SK-N-SH treated with all-trans-retinoic acid at 6 μM for 48 hours (cell line): ENCODE data around the gene ALK.

ENCODE experiments used
- ATAC-seq: fragments of 200-7000 bp; cut with Tn5 transposase; 3 replicates; pipeline ENCODE4 v1.9.1; 2020; ENCODE audit warnings: mild to moderate bottlenecking, moderate library complexity
- ARNTL ChIP-seq: fragments of 450-650 bp; formaldehyde crosslinking; IDR thresholded peaks from 2 replicates; pipeline ENCODE4 v1.5.0; 2020; ENCODE audit warnings: low read depth, mild to moderate bottlenecking, moderate library complexity, borderline replicate concordance
- BACH2 ChIP-seq: fragments of 250-450 bp; sonication (Bioruptor Pico); IDR thresholded peaks from 2 replicates; pipeline ENCODE4 v1.9.0; 2021; ENCODE audit warnings: mild to moderate bottlenecking, borderline replicate concordance
- CSDC2 ChIP-seq: fragments of 250-450 bp; sonication (Bioruptor Pico); IDR thresholded peaks from 2 replicates; pipeline ENCODE4 v1.5.0; 2020; ENCODE audit warnings: mild to moderate bottlenecking, moderate library complexity
- CSRNP3 ChIP-seq: fragments of 250-450 bp; sonication (Bioruptor Pico); IDR thresholded peaks from 2 replicates; pipeline ENCODE4 v1.5.1; 2021; ENCODE audit warnings: mild to moderate bottlenecking, moderate library complexity
- ESRRG ChIP-seq: fragments of 250-450 bp; sonication (Bioruptor Pico); IDR thresholded peaks from 2 replicates; pipeline ENCODE4 v1.6.1; 2021; ENCODE audit warnings: mild to moderate bottlenecking
- GLIS3 ChIP-seq: fragments of 250-450 bp; sonication (Bioruptor Pico); IDR thresholded peaks from 2 replicates; pipeline ENCODE4 v1.5.0; 2020; ENCODE audit warnings: mild to moderate bottlenecking, moderate library complexity
- ISL1 ChIP-seq: fragments of 250-450 bp; sonication (Bioruptor Pico); IDR thresholded peaks from 2 replicates; pipeline ENCODE4 v2.1.2; 2022; ENCODE audit warnings: mild to moderate bottlenecking, moderate library complexity
- OSR1 ChIP-seq: fragments of 250-450 bp; sonication (Bioruptor Pico); IDR thresholded peaks from 2 replicates; pipeline ENCODE4 v1.8.0; 2022; ENCODE audit warnings: moderate library complexity, mild to moderate bottlenecking, inconsistent platforms
- PPARA ChIP-seq: fragments of 250-450 bp; sonication (Bioruptor Pico); IDR thresholded peaks from 2 replicates; pipeline ENCODE4 v1.5.0; 2020; ENCODE audit warnings: mild to moderate bottlenecking, borderline replicate concordance
- RARB ChIP-seq: fragments of 250-450 bp; sonication (Bioruptor Pico); IDR thresholded peaks from 2 replicates; pipeline ENCODE4 v1.8.0; 2021; ENCODE audit warnings: mild to moderate bottlenecking, moderate library complexity
- SNAI2 ChIP-seq: fragments of 250-450 bp; sonication (Bioruptor Pico); IDR thresholded peaks from 2 replicates; pipeline ENCODE4 v1.5.0; 2020; ENCODE audit warnings: mild to moderate bottlenecking, moderate library complexity
- TCF4 ChIP-seq: fragments of 250-450 bp; sonication (Bioruptor Pico); IDR thresholded peaks from 2 replicates; pipeline ENCODE4 v1.8.0; 2021; ENCODE audit warnings: mild to moderate bottlenecking, moderate library complexity, borderline replicate concordance
- TOX ChIP-seq: fragments of 250-450 bp; sonication (Bioruptor Pico); IDR thresholded peaks from 2 replicates; pipeline ENCODE4 v1.8.0; 2021; ENCODE audit warnings: mild to moderate bottlenecking, moderate library complexity, borderline replicate concordance
- TSHZ2 ChIP-seq: fragments of 250-450 bp; sonication (Bioruptor Pico); IDR thresholded peaks from 2 replicates; pipeline ENCODE4 v1.5.0; 2020; ENCODE audit warnings: mild to moderate bottlenecking, moderate library complexity
- ZC3H10 ChIP-seq: fragments of 250-450 bp; sonication (Bioruptor Pico); IDR thresholded peaks from 2 replicates; pipeline ENCODE4 v1.5.1; 2021; ENCODE audit warnings: mild to moderate bottlenecking, moderate library complexity
- ZFP3 ChIP-seq: fragments of 250-450 bp; sonication (Bioruptor Pico); IDR thresholded peaks from 2 replicates; pipeline ENCODE4 v1.5.0; 2020; ENCODE audit warnings: mild to moderate bottlenecking, moderate library complexity
- ZFP30 ChIP-seq: fragments of 450-650 bp; formaldehyde crosslinking; IDR thresholded peaks from 2 replicates; pipeline ENCODE4 v1.5.0; 2022; ENCODE audit warnings: mild to moderate bottlenecking, moderate library complexity
- ZNF565 ChIP-seq: fragments of 450-650 bp; formaldehyde crosslinking; conservative IDR thresholded peaks from 2 replicates; pipeline ENCODE4 v1.5.0; 2020; ENCODE audit warnings: low read depth, mild to moderate bottlenecking, moderate library complexity
- ZNF70 ChIP-seq: fragments of 450-650 bp; formaldehyde crosslinking; IDR thresholded peaks from 2 replicates; pipeline ENCODE4 v1.5.0; 2020; ENCODE audit warnings: mild to moderate bottlenecking, moderate library complexity
- ZNF8 ChIP-seq: fragments of 450-650 bp; formaldehyde crosslinking; IDR thresholded peaks from 2 replicates; pipeline ENCODE4 v1.5.0; 2020; ENCODE audit warnings: mild to moderate bottlenecking, moderate library complexity
- TF ChIP-seq, protein P1 (sequence below): fragments of 250-450 bp; sonication (Bioruptor Pico); IDR thresholded peaks from 2 replicates; pipeline ENCODE4 v1.8.0; 2021; ENCODE audit warnings: low read depth, mild to moderate bottlenecking, moderate library complexity, borderline replicate concordance
- TF ChIP-seq, protein P2 (sequence below): fragments of 250-450 bp; sonication (Bioruptor Pico); IDR thresholded peaks from 2 replicates; pipeline ENCODE4 v1.5.1; 2020; ENCODE audit warnings: low read depth, mild to moderate bottlenecking, moderate library complexity

ALK gene

GRCh38 chr2:29743516-29743915 is 177.9 kb downstream of the ALK start (continued):
- no peak for TF ChIP-seq TSHZ2 (CRISPR knock-in tag)
- TF ChIP-seq, all 23 proteins: peak for 0

- no peak for ATAC-seq
- TF ChIP-seq TCF4 (CRISPR knock-in tag) (no peak), ZFP30 (CRISPR knock-in tag) (no peak)
- TF ChIP-seq, protein P1, sequence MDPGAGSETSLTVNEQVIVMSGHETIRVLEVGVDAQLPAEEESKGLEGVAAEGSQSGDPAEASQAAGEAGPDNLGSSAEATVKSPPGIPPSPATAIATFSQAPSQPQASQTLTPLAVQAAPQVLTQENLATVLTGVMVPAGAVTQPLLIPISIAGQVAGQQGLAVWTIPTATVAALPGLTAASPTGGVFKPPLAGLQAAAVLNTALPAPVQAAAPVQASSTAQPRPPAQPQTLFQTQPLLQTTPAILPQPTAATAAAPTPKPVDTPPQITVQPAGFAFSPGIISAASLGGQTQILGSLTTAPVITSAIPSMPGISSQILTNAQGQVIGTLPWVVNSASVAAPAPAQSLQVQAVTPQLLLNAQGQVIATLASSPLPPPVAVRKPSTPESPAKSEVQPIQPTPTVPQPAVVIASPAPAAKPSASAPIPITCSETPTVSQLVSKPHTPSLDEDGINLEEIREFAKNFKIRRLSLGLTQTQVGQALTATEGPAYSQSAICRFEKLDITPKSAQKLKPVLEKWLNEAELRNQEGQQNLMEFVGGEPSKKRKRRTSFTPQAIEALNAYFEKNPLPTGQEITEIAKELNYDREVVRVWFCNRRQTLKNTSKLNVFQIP (CRISPR knock-in tag), result no peak
These were observed 178.7 kb downstream of the ALK start for GRCh38 chr2:29742656-29743055.

GRCh38 chr2:29741132-29741531 is 180.3 kb downstream of the ALK start:
- TF ChIP-seq CSDC2 (no peak), SNAI2 (CRISPR knock-in tag) (no peak), OSR1 (CRISPR knock-in tag) (no peak), ISL1 (CRISPR knock-in tag) (no peak), ZNF8 (CRISPR knock-in tag) (no peak)
- ATAC-seq, result no peak

DNA sequence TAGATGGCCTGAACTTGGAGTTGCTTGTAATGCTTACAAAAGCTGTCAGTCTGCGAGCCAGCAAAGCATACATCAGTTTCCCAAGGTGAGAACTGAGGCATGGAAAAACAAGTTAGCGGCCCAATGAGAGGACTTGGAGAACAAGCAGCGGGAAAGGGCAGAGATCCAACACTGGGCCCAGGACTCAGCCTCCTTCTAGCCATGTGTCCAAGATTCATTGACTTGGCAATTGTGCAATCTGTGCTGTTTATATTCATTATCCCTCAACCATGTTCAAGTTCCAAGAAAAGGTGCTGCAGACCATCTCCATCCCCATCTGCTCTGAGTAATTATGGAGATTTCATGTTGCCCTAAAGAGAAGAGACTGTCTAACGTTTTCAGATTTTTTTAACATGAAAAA is 187.4 kb downstream of the ALK start:
- TF ChIP-seq PPARA (no peak), ZNF565 (CRISPR knock-in tag) (no peak), TOX (CRISPR knock-in tag) (no peak), ZC3H10 (CRISPR knock-in tag) (no peak), CSDC2 (no peak), TCF4 (CRISPR knock-in tag) (no peak), ZFP3 (CRISPR knock-in tag) (no peak), GLIS3 (no peak), RARB (CRISPR knock-in tag) (no peak), ESRRG (CRISPR knock-in tag) (no peak), BACH2 (CRISPR knock-in tag) (no peak), ZNF70 (no peak), ISL1 (CRISPR knock-in tag) (no peak), OSR1 (CRISPR knock-in tag) (no peak), SNAI2 (CRISPR knock-in tag) (no peak), ARNTL (CRISPR knock-in tag) (no peak), ZNF8 (CRISPR knock-in tag) (no peak), CSRNP3 (CRISPR knock-in tag) (no peak)
- TF ChIP-seq, protein P2, sequence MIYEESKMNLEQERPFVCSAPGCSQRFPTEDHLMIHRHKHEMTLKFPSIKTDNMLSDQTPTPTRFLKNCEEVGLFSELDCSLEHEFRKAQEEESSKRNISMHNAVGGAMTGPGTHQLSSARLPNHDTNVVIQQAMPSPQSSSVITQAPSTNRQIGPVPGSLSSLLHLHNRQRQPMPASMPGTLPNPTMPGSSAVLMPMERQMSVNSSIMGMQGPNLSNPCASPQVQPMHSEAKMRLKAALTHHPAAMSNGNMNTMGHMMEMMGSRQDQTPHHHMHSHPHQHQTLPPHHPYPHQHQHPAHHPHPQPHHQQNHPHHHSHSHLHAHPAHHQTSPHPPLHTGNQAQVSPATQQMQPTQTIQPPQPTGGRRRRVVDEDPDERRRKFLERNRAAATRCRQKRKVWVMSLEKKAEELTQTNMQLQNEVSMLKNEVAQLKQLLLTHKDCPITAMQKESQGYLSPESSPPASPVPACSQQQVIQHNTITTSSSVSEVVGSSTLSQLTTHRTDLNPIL (CRISPR knock-in tag), result no peak
- no peak for ATAC-seq

DNA sequence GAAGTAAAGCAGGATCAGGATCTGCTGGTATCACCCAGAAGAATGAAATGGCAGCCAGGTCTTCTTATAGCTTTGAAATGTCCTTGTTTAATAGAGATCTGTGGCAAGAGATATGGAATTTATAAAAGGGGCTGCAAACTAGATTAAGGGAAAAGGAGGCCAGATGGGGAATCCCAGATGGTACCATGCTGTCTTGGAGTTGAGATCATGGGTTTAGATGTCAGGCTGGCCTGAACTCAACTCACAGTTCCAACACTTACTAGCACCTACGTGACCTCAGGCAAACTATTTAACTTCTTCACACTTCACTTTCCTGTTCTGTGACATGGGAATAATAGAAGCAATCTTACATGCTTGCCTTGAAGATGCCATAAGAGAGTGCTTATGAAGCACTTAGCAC is 188.2 kb downstream of the ALK start:
- no peak for ATAC-seq
- TF ChIP-seq, protein P2 (CRISPR knock-in tag), result no peak
- no peak for TF ChIP-seq OSR1 (CRISPR knock-in tag)
- TF ChIP-seq ZNF565 (CRISPR knock-in tag), result no peak
- TF ChIP-seq ARNTL (CRISPR knock-in tag), result no peak
- TF ChIP-seq ZC3H10 (CRISPR knock-in tag), result no peak
- no peak for TF ChIP-seq ZFP3 (CRISPR knock-in tag)
- no peak for TF ChIP-seq ZNF8 (CRISPR knock-in tag)
- no peak for TF ChIP-seq TCF4 (CRISPR knock-in tag)
- no peak for TF ChIP-seq CSRNP3 (CRISPR knock-in tag)
- TF ChIP-seq TSHZ2 (CRISPR knock-in tag), result no peak
- no peak for TF ChIP-seq GLIS3
